Gastroesophageal sphincter (tissue), 4 donors: ENCODE data around the gene KCNK17. TPM values are rescaled to one million over a fixed set of nuclear protein-coding genes. Genes with fewer than 3 reads are reported as not detected.

Experiments
- ATAC-seq: fragments of 150-250 bp; one replicate; pipeline ENCODE4 v1.9.1; 2016; ENCODE audit warnings: mild to moderate bottlenecking, moderate library complexity
- H3K27ac ChIP-seq, 4 donors: fragments of 200-600 bp; sonication (generic) in 3 of 4; 1 replicate in 3 of 4; 2 replicates in 1 of 4; pipeline ENCODE4 v1.5.1; 2016 to 2019
- H3K27me3 ChIP-seq: fragments of 200-600 bp; sonication (generic); one replicate; pipeline ENCODE4 v1.5.1; 2019
- H3K36me3 ChIP-seq, 2 donors: fragments of 200-600 bp; sonication (generic); one replicate each; pipeline ENCODE4 v1.5.1; 2019; ENCODE audit warnings: control low read depth in 1 of 2
- H3K4me1 ChIP-seq, 3 donors: fragments of 200-600 bp; sonication (generic); 1 replicate in 2 of 3; 2 replicates in 1 of 3; pipeline ENCODE4 v1.5.1; 2016 to 2019; ENCODE audit warnings: control low read depth in 2 of 3
- H3K4me3 ChIP-seq, 2 donors: fragments of 200-600 bp; sonication (generic); one replicate each; pipeline ENCODE4 v1.5.1; 2019; ENCODE audit warnings: mild to moderate bottlenecking in 1 of 2, moderate library complexity in 1 of 2
- H3K9me3 ChIP-seq, 3 donors: fragments of 200-600 bp; sonication (generic); one replicate each; pipeline ENCODE4 v1.5.1; 2017 to 2019; ENCODE audit warnings: control low read depth in 2 of 3
- EP300 ChIP-seq: sonication (generic); formaldehyde crosslinking; IDR thresholded peaks from one replicate; pipeline ENCODE4 v1.6.1; 2017; ENCODE audit warnings: antibody characterized with exemption, mild to moderate bottlenecking
- POLR2A ChIP-seq, 2 donors: fragments of 450-650 bp; IDR thresholded peaks; one replicate each; pipeline ENCODE4 v1.6.1; 2017; ENCODE audit warnings: antibody characterized with exemption in 2 of 2, mild to moderate bottlenecking in 2 of 2, moderate library complexity in 1 of 2
- POLR2AphosphoS5 ChIP-seq: sonication (generic); formaldehyde crosslinking; IDR thresholded peaks from one replicate; pipeline ENCODE4 v1.6.1; 2017; ENCODE audit warnings: antibody characterized with exemption
- WGBS, 2 donors: methylation state at CpG; one replicate each; pipeline ENCODE4 v1.1.5; 2018; ENCODE audit warnings: low coverage in 1 of 2; 5-methylcytosine and 5-hydroxymethylcytosine counted together
- total RNA-seq, 4 donors: library from RNA; depleted of rRNA; stranded (reverse); fragments of >200 nt; gene quantifications; one replicate each; pipeline ENCODE4 v1.1.0, GENCODE V29; 2016
- TF ChIP-seq, protein P1 (sequence below), 4 experiments: fragments of 200-600 bp in 2 of 4; fragments of 450-650 bp in 2 of 4; sonication (generic) in 1 of 4; IDR thresholded peaks; one replicate each; pipeline ENCODE4 v1.5.1; 2017 to 2019; ENCODE audit warnings: antibody characterized with exemption in 4 of 4, mild to moderate bottlenecking in 2 of 4, moderate library complexity in 2 of 4

Gene KCNK17
- total RNA-seq, 4 donors from 2014 or later, result 0.27 to 0.47 TPM; not detected in 2

DNA sequence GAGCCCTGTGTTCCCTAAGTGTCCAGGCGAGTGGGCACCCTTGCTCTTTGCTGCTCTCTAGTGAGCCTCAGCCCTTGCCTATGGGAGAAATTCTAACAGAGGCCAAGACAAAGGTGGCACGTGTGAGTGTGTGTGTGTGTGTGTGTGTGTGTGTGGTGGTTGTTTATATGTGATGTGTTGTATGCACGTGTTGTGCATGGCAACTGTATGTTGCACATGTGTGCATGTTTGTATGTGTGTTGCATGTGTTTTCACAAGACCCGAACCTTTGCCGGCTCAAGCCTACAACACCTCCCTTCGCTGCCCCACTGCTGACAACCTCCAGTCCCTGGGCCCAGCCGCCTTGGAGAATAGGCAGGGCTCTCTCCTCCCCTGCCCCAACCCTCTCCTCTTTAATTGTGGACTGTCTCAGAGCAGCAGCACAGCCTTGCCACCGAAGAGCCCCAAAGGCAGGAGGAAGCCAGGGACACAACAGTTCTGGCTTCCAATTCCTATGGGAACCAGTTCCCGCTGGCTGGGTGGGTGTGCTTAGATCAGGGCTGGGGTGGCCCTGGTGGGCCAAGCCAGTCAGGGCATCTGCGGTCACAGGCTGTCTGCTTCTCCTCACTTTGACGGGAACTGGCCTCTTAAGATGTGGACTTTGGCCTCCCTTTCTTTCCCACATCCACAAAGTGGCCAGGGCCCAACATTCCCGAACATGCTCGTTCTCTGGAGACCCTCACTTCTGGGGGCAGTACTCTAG is 5.6 kb upstream of the KCNK17 start:
- Histone ChIP-seq H3K4me1 (no peaks in the 10 kb centered on the region), H3K4me3 (no peak overlapping the region), H3K9me3 (no peaks in the 10 kb centered on the region), H3K27ac (no peak overlapping the region), H3K27me3 (peaks cover 15% of the 10 kb centered on the region), H3K36me3 (no peaks in the 10 kb centered on the region)
- TF ChIP-seq POLR2A (IDR thresholded peaks at IDR 0.05) (no peak), EP300 (no peak), POLR2AphosphoS5 (no peak)
- TF ChIP-seq, protein P1, sequence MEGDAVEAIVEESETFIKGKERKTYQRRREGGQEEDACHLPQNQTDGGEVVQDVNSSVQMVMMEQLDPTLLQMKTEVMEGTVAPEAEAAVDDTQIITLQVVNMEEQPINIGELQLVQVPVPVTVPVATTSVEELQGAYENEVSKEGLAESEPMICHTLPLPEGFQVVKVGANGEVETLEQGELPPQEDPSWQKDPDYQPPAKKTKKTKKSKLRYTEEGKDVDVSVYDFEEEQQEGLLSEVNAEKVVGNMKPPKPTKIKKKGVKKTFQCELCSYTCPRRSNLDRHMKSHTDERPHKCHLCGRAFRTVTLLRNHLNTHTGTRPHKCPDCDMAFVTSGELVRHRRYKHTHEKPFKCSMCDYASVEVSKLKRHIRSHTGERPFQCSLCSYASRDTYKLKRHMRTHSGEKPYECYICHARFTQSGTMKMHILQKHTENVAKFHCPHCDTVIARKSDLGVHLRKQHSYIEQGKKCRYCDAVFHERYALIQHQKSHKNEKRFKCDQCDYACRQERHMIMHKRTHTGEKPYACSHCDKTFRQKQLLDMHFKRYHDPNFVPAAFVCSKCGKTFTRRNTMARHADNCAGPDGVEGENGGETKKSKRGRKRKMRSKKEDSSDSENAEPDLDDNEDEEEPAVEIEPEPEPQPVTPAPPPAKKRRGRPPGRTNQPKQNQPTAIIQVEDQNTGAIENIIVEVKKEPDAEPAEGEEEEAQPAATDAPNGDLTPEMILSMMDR (IDR thresholded peaks at IDR 0.05), result no peak
- ATAC-seq, result no peak
- 72 to 100% methylated on average over 2 to 4 of the region's 13 CpGs for WGBS, 2 donors

DNA sequence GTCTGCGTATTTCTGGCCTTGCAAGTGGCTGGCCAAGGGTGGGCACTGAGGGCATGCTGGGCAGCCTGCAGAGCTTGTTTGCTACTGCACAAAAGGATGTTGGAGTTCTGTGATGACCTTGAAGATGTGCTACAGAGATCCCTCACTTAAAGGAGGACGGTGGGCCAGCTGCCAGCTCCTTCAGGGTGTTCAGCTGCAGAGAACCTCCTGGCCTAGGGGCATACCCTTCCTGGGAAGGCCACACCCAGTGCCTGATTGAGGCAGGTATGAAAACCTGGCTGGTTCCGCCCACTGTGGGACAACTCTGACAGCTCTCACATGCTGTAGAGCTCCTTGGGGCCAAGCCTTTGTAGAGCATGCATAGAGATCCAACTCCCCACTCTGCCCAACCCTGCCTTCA is 3.0 kb upstream of the KCNK17 start:
- Histone ChIP-seq H3K27ac (no peak overlapping the region), H3K4me3 (no peak overlapping the region), H3K9me3 (no peaks in the 10 kb centered on the region), H3K4me1 (peaks cover 0 to 18% (median 11%) of the 10 kb centered on the region in 3 donors), H3K27me3 (peaks cover 40% of the 10 kb centered on the region), H3K36me3 (no peaks in the 10 kb centered on the region)
- no peak for ATAC-seq
- 80% methylated on average over 2 of the region's 3 CpGs; no CpG with 5 or more reads in 1 of the 2 donors for WGBS, 2 donors
- TF ChIP-seq EP300 (no peak), POLR2AphosphoS5 (no peak), POLR2A (IDR thresholded peaks at IDR 0.05) (no peak)
- TF ChIP-seq, protein P1 (IDR thresholded peaks at IDR 0.05), result no peak

DNA sequence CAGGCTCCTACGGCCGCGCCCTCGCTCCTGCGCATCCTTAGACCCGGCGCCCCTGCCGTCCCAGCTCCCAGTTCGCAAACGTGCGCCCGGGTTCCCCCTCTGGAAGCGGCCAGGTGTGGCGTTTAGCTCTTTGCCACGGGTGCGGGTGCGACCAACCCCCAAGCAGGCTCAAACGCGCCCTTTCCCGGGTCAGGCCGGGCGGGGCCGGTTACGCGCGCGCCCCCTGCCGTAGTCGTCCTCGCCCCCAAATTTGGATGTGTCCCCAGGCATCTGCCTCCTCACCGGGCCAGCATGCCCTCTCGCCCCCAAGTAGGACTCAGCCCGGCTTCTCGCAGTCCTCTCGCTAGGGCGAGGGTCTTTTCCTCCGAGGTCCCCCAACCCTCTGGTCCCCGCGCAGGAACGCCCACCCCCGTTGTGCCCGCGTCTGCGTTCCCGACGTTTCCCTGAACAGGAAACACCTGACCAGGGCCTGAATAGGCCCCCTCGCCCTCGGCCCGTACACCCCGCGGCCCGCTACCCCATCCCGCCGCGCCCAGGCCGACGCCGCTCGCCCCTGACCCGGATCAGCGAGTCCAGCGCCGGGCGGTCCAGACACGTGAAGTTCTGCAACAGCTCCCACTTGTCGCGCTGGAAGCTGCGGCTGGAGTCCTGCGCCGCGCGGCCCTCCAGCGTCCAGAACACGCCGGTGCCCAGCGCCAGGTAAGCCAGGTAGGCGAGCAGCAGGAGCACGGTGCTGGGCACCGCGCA is 520 bp downstream of the KCNK17 start:
- 0% methylated on average over 12 of the region's 80 CpGs; no CpG with 5 or more reads in 1 of the 2 donors for WGBS, 2 donors
- ATAC-seq, result no peak
- Histone ChIP-seq H3K4me1 (peaks cover 0 to 18% (median 11%) of the 10 kb centered on the region in 3 donors), H3K9me3 (no peaks in the 10 kb centered on the region), H3K27ac (no peak overlapping the region), H3K4me3 (peak overlapping the region in 1 of 2 donors; percentile 41), H3K36me3 (no peaks in the 10 kb centered on the region), H3K27me3 (peaks cover 62% of the 10 kb centered on the region)
- TF ChIP-seq POLR2A (IDR thresholded peaks at IDR 0.05) (no peak), EP300 (no peak), POLR2AphosphoS5 (no peak)
- TF ChIP-seq, protein P1 (IDR thresholded peaks at IDR 0.05), result no peak

DNA sequence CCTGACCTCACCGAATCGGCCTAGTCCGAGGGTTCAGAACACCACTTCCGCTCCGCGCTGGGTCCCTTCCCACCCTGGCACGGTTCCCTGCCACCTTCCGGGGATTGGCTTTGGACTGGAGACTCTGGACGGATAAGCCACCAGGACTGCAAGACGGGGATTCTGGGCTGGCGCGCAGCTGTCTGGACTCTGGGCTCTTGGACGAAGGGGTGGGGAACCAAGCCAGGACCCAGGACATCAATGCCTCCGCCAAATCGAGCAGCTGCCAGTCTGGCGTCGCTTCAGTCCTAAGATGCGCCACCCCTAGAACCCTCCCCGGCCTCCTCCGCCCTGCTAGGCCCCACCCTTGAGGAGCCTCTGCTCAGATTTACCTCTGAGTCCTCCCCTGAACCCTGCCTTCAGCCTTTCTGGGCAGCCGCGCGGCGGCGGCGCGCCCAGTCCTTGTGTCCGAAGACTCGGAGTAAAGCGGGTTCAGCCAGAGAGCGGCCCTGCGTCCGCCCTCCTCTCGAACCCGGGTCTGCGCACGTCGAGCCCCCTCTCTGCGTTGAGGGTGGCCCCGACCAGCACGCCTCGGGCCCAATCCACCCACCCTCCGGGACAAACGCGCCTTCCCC is 1.2 kb downstream of the KCNK17 start:
- Histone ChIP-seq H3K27ac (no peak overlapping the region), H3K27me3 (peaks cover 62% of the 10 kb centered on the region), H3K36me3 (no peaks in the 10 kb centered on the region), H3K4me1 (peaks cover 0 to 18% (median 11%) of the 10 kb centered on the region in 3 donors), H3K9me3 (no peaks in the 10 kb centered on the region), H3K4me3 (peak overlapping the region in 1 of 2 donors; percentile 41)
- TF ChIP-seq, protein P1 (IDR thresholded peaks at IDR 0.05), result no peak
- TF ChIP-seq POLR2A (IDR thresholded peaks at IDR 0.05), result no peak
- TF ChIP-seq POLR2AphosphoS5, result no peak
- no peak for TF ChIP-seq EP300
- no peak for ATAC-seq
- WGBS, 2 donors, result no CpG with 5 or more reads among the region's 45 CpGs
